ENCODE results near the gene UGDH. TPM values are rescaled to one million over a fixed set of nuclear protein-coding genes. Genes with fewer than 3 reads are reported as not detected.

Gene UGDH
- total and polyA plus RNA-seq, 8 donors: 62.8 to 108 (median 100) TPM

DNA sequence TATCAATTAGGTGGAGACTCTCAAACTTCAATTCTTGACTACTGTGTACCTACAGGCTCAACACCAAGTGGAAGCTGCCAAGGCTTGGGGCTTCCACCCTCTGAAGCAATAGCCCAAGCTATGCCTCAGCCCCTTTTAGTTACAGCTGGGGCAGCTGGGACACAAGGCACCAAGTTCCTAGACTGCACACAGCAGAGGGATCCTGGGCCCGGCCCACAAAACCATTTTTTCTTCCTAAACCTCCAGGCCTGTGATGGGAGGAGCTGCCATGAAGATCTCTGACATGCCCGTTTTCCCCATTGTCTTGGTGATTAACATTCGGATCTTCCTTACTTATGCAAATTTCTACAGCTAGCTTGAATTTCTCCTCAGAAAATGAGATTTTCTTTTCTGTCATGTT, 3.4 kb upstream of the UGDH start:
- TF ChIP-seq, protein P1, sequence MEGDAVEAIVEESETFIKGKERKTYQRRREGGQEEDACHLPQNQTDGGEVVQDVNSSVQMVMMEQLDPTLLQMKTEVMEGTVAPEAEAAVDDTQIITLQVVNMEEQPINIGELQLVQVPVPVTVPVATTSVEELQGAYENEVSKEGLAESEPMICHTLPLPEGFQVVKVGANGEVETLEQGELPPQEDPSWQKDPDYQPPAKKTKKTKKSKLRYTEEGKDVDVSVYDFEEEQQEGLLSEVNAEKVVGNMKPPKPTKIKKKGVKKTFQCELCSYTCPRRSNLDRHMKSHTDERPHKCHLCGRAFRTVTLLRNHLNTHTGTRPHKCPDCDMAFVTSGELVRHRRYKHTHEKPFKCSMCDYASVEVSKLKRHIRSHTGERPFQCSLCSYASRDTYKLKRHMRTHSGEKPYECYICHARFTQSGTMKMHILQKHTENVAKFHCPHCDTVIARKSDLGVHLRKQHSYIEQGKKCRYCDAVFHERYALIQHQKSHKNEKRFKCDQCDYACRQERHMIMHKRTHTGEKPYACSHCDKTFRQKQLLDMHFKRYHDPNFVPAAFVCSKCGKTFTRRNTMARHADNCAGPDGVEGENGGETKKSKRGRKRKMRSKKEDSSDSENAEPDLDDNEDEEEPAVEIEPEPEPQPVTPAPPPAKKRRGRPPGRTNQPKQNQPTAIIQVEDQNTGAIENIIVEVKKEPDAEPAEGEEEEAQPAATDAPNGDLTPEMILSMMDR (IDR thresholded peaks at IDR 0.05): no peak
- no peak for DNase-seq
- ATAC-seq: no peak
- intact Hi-C loops (cut with DNase I): no loop called here
- peaks cover 0 to 36% of the 10 kb centered on the region in 2 donors for H3K36me3 ChIP-seq
- H3K4me3 ChIP-seq: no peak overlapping the region
- H3K27me3 ChIP-seq: no peaks in the 10 kb centered on the region
- H3K4me1 ChIP-seq: peaks cover 9 to 21% of the 10 kb centered on the region in 2 donors
- H3K27ac ChIP-seq: no peak overlapping the region
- peaks cover 0 to 5% of the 10 kb centered on the region in 2 donors for H3K9me3 ChIP-seq

DNA sequence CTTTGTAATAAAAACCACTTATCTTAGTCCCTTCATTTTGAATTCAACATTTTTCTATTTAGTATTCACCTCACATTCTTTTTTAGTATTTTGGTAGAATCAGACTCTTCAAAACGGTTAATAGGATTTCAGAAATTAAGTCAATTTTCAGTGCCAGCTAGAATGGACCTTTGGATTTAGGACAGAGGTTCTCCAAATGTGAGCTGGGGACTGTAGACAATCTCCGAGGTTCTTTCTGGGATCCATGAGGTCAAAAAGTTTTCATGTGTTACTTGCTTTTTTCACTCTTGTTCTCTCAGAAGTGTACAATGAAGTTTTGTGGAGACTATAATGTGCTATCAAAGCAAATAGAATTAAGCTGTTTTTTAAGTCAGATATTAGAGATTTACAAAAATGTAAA, 2.3 kb upstream of the UGDH start:
- intact Hi-C loops (cut with DNase I): loop anchor here in 1 of 2 donors (10.0 kb wide), 1 partner anchor 105 kb away; the partner anchor contains the start of gene SMIM14
- ATAC-seq (no peak), DNase-seq (no peak)
- H3K4me3 ChIP-seq: no peak overlapping the region
- H3K36me3 ChIP-seq: peaks cover 0 to 29% of the 10 kb centered on the region in 2 donors
- H3K4me1 ChIP-seq: peaks cover 9 to 27% of the 10 kb centered on the region in 2 donors
- H3K27ac ChIP-seq: no peak overlapping the region
- H3K27me3 ChIP-seq: no peaks in the 10 kb centered on the region
- peaks cover 0 to 5% of the 10 kb centered on the region in 2 donors for H3K9me3 ChIP-seq
- TF ChIP-seq, protein P1 (IDR thresholded peaks at IDR 0.05): no peak

DNA sequence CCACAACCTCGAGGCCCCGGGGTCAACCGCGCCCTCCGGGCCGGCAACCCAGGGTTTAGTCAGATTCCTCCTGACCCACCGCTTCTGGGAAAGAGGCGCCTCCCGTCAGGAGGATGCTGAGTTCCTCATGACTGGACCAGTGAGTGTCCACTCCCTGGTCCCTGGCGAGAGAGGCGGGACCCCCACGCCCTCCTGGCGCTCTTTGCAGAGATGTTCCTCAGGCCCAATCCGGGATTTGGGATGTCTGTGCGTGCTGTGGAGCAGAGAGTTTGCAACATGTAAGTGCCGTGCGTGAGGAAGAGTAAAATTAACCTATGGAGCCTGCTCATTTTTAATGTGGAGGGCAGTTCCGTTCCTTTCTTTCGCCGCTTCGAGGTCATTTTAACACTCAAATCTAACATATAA, 824 bp upstream of the UGDH start:
- Histone ChIP-seq H3K27ac (peak overlapping the region; percentile 89 to 95), H3K4me3 (peak overlapping the region; percentile 76 to 88), H3K9me3 (peaks cover 0 to 5% of the 10 kb centered on the region in 2 donors), H3K36me3 (peaks cover 0 to 15% of the 10 kb centered on the region in 2 donors), H3K27me3 (no peaks in the 10 kb centered on the region), H3K4me1 (peaks cover 9 to 28% of the 10 kb centered on the region in 2 donors)
- TF ChIP-seq, protein P1 (IDR thresholded peaks at IDR 0.05): no peak
- ATAC-seq (peak; percentile 47), DNase-seq (peak in 1 of 4 donors; percentile 82)
- intact Hi-C loops (cut with DNase I): loop anchor here in 1 of 2 donors (10.0 kb wide), 1 partner anchor 107 kb away; the partner anchor contains the start of gene SMIM14

DNA sequence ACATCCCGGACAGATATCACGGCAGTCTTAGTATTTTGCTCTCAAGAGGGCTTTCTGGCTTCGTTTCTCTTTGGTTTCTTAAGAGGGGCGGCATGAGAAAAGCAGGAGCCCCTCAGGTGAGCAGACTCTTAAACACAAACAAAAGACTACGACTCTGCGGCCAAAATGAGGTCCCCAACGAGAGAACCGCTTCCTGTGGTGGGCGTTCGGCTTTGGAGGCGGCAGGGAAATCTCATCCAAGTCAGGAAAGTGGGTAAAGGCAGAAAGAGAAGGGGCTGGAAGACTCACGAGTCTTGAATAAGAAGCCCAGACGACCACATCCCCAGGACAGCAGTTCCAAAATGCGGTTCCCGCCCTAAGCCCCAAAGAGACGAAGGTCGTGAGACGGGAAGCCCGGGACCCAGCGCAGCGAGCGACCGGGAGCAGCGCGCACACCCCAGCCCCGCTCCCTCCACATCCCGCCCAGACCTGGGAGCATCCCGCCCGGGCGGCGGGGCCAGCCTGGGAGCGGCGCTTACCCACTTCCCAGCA, 409 bp downstream of the UGDH start:
- H3K27me3 ChIP-seq: no peaks in the 10 kb centered on the region
- TF ChIP-seq, protein P1 (IDR thresholded peaks at IDR 0.05): no peak
- H3K4me3 ChIP-seq: peak overlapping the region; percentile 76 to 88
- ATAC-seq: no peak
- peaks cover 0 to 5% of the 10 kb centered on the region in 2 donors for H3K9me3 ChIP-seq
- H3K4me1 ChIP-seq: peaks cover 9 to 33% of the 10 kb centered on the region in 2 donors
- peak in 1 of 4 donors; percentile 21 for DNase-seq
- intact Hi-C loops (cut with DNase I): loop anchor here in 1 of 2 donors (10.0 kb wide), 1 partner anchor 108 kb away; the partner anchor contains the start of gene SMIM14
- H3K36me3 ChIP-seq: peaks cover 0 to 3% of the 10 kb centered on the region in 2 donors
- H3K27ac ChIP-seq: peak overlapping the region; percentile 89 to 95

DNA sequence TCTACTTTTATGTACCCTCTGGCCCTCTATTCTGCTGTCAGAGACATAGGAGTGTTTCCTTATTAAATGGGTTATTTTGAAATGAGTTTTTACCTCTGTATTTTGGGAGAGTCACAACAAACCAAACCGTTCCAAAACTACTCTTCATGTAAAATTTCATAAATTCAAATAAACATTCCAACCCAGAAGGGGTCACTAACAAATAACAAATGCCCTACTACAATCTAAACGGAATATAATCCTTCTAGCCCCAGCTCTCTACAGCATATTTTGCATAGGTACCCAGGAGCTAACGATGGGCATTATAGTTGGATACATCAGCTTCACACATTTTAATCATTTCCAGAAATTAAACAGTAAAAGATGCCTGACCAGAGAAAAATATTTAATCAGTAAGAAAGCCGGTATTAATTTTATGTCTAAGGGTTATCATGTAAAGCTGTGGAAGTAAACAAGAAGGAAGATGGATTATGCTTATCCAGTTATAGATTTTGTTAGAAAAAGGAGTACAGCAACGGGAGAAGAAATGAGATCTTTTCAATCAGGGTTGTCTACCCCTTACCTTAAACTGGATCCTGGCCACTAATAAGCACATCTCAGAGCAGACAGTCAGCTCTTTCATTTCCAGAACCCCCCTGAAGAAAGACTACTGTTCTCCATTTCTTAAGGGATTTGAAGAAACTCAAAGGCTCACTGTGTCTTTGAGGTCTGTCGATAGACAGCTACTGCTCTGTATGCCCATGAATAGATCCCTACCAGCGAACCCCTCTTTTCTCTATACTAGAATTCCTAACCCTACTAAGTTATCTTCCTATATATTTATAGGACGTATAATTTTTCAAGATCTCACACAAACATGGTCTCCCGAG, 1.2 kb downstream of the UGDH start:
- intact Hi-C loops (cut with DNase I): loop anchor here in 1 of 2 donors (10.0 kb wide), 1 partner anchor 109 kb away; the partner anchor contains the start of gene SMIM14
- H3K4me1 ChIP-seq: peaks cover 9 to 34% of the 10 kb centered on the region in 2 donors
- peak overlapping the region; percentile 89 to 95 for H3K27ac ChIP-seq
- peaks cover 0 to 5% of the 10 kb centered on the region in 2 donors for H3K9me3 ChIP-seq
- H3K36me3 ChIP-seq: peaks cover 0 to under 1% of the 10 kb centered on the region in 2 donors
- H3K4me3 ChIP-seq: peak overlapping the region; percentile 76 to 88
- TF ChIP-seq, protein P1 (IDR thresholded peaks at IDR 0.05): no peak
- DNase-seq (no peak), ATAC-seq (no peak)
- no peaks in the 10 kb centered on the region for H3K27me3 ChIP-seq
